Measurements from ENCODE around the gene EDIL3.

DNA sequence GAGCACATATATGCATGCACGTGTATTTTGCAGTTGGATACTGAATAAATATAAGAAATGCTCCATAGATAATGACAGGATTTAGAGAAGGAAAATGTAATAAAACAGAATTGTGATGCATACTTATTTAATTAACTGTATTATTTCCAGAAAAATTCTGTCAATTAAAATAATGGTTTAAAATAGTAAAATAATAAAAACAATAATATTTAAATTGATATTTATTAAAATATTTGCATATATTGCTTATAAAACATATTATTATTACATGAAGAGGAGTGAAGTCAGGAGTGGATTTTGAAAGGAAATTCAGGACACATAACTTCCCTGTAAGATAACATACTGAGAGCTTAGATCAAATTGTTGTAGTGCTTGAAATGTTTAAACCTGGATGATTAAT lies 21.4 kb upstream of the EDIL3 start:
- TF ChIP-seq EP300 (IDR thresholded peaks at IDR 0.05) (no peak), POLR2AphosphoS5 (IDR thresholded peaks at IDR 0.05) (no peak), POLR2A (IDR thresholded peaks at IDR 0.05) (no peak)

Data from upper lobe of left lung (tissue), 4 donors.